K562 (cell line): ENCODE results near the gene ANAPC16. TPM values are rescaled to one million over a fixed set of nuclear protein-coding genes. Genes with fewer than 3 reads are reported as not detected.

Source experiments
- ATF2 ChIP-seq: sonication (generic); formaldehyde crosslinking; IDR thresholded peaks from 2 replicates; pipeline ENCODE4 v1.8.1; 2022; ENCODE audit warnings: missing genetic modification reagents
- ATF7 ChIP-seq: fragments of 450-650 bp; IDR thresholded peaks from 2 replicates; pipeline ENCODE4 v1.7.1; 2014; ENCODE audit warnings: mild to moderate bottlenecking, moderate library complexity
- BRF2 ChIP-seq: IDR thresholded peaks from 3 replicates; pipeline ENCODE4 v1.6.1; 2011; ENCODE audit warnings: borderline replicate concordance, mild to moderate bottlenecking; ENCODE audit not compliant: insufficient read length, insufficient read depth
- CREM ChIP-seq: IDR thresholded peaks from 2 replicates; pipeline ENCODE4 v1.6.1; 2014; ENCODE audit warnings: antibody characterized with exemption, low read depth
- GATAD2B ChIP-seq: fragments of 450-650 bp; IDR thresholded peaks from 2 replicates; pipeline ENCODE4 v1.6.1; 2017; ENCODE audit warnings: mild to moderate bottlenecking, borderline replicate concordance
- MECOM ChIP-seq: fragments of 250-450 bp; sonication (Bioruptor Pico); IDR thresholded peaks from 2 replicates; pipeline ENCODE4 v1.8.0; 2022; ENCODE audit warnings: inconsistent platforms
- MTA3 ChIP-seq: fragments of 450-650 bp; formaldehyde crosslinking; IDR thresholded peaks from 2 replicates; pipeline ENCODE4 v1.6.1; 2017; ENCODE audit warnings: mild to moderate bottlenecking, borderline replicate concordance
- PHF8 ChIP-seq: fragments of 200-600 bp; sonication (generic); IDR thresholded peaks from 2 replicates; pipeline ENCODE4 v1.6.1; 2012; ENCODE audit warnings: mixed run types, mild to moderate bottlenecking, inconsistent platforms, low read length, moderate library complexity, borderline replicate concordance
- SRF ChIP-seq, 2 experiments: fragments of 250-450, 450-650 bp in 1 of 2; sonication (Bioruptor Pico) in 1 of 2; sonication (generic) in 1 of 2; formaldehyde crosslinking; IDR thresholded peaks; 2 replicates each; pipeline versions ENCODE4 v1.5.0 to v1.5.1; 2020 to 2022; ENCODE audit warnings: mild to moderate bottlenecking in 1 of 2, missing genetic modification reagents in 1 of 2
- TAF15 ChIP-seq: fragments of 200-400 bp; formaldehyde crosslinking; IDR thresholded peaks from 2 replicates; pipeline ENCODE4 v1.6.1; 2017; ENCODE audit warnings: mild to moderate bottlenecking, low read depth, low read length, moderate library complexity
- VEZF1 ChIP-seq: fragments of 200-800 bp; sonication (Bioruptor generic); IDR thresholded peaks from 2 replicates; pipeline ENCODE4 v1.6.1; 2017; ENCODE audit warnings: missing genetic modification characterization, missing compliant biosample characterization
- ZNF280A ChIP-seq: fragments of 450-650 bp; IDR thresholded peaks from 2 replicates; pipeline ENCODE4 v1.6.1; 2018; ENCODE audit warnings: mild to moderate bottlenecking, low read depth; ENCODE audit not compliant: partially characterized antibody
- ZNF347 ChIP-seq: fragments of 450-650 bp; formaldehyde crosslinking; IDR thresholded peaks from 2 replicates; pipeline ENCODE4 v1.4.0; 2020; ENCODE audit warnings: low read depth, mild to moderate bottlenecking, moderate library complexity
- ZNF436 ChIP-seq: fragments of 250-450, 450-650 bp; sonication (Bioruptor Pico); formaldehyde crosslinking; IDR thresholded peaks from 2 replicates; pipeline ENCODE4 v1.7.0; 2020; ENCODE audit warnings: mild to moderate bottlenecking
- ZNF699 ChIP-seq: fragments of 250-450 bp; sonication (Bioruptor Pico); IDR thresholded peaks from 2 replicates; pipeline ENCODE4 v1.8.0; 2021; ENCODE audit warnings: mild to moderate bottlenecking, moderate library complexity; ENCODE audit not compliant: insufficient replicate concordance
- polyA plus RNA-seq, 8 experiments: library from polyadenylated mRNA; depleted of rRNA in 4 of 8; stranded (reverse) in 5 of 8; unstranded in 3 of 8; fragments of >200 nt; fragmentation: Nextera tagmentation in 2 of 8; fragmentation: Illumina TruSeq in 1 of 8; extraction: Ambion mirVana in 2 of 8; extraction: Trizol in 1 of 8; gene quantifications; 2 replicates each; pipeline versions ENCODE4 v1.2.1 to v1.2.3, GENCODE V29; 2011 to 2014; ENCODE audit warnings: inconsistent platforms in 1 of 8, missing spikeins in 1 of 8
- total RNA-seq, 7 experiments: library from RNA; depleted of rRNA in 6 of 7; stranded (reverse); fragments of >200 nt in 6 of 7; fragmentation: Illumina TruSeq in 2 of 7; extraction: Trizol in 2 of 7; gene quantifications; 2 replicates each; pipeline versions ENCODE4 v1.2.1 to v1.2.3, GENCODE V29; 2011 to 2021; ENCODE audit warnings: low replicate concordance in 1 of 7
- TF ChIP-seq, protein P1 (sequence below): sonication (generic); formaldehyde crosslinking; IDR thresholded peaks from 2 replicates; pipeline ENCODE4 v1.8.0; 2022; ENCODE audit warnings: mild to moderate bottlenecking, missing genetic modification reagents

ANAPC16 gene
- total and polyA plus RNA-seq, 9 of the 15 experiments (the other 6 are each of a cell fraction or from before 2014, with no cell fraction given): 42.6 to 208 (median 108) TPM

GRCh38 chr10:72257051-72257892, 41.5 kb downstream of the ANAPC16 start (continued):
- TF ChIP-seq VEZF1 (CRISPR knock-in tag) (peak; percentile 78; the same call in 1 of the 2 replicates), GATAD2B (no peak; the same call in 1 of the 2 replicates), ZNF280A (no peak), BRF2 (no peak), ZNF347 (no peak), MTA3 (peak; percentile 89), SRF (CRISPR knock-in tag; IDR thresholded peaks at IDR 0.05) (no peak), TAF15 (no peak), PHF8 (no peak), CREM (no peak), ZNF436 (CRISPR knock-in tag) (no peak), ATF7 (peak; percentile 71), ATF2 (CRISPR knock-in tag) (no peak), MECOM (CRISPR knock-in tag) (no peak), ZNF699 (CRISPR knock-in tag) (no peak)
- TF ChIP-seq, protein P1, sequence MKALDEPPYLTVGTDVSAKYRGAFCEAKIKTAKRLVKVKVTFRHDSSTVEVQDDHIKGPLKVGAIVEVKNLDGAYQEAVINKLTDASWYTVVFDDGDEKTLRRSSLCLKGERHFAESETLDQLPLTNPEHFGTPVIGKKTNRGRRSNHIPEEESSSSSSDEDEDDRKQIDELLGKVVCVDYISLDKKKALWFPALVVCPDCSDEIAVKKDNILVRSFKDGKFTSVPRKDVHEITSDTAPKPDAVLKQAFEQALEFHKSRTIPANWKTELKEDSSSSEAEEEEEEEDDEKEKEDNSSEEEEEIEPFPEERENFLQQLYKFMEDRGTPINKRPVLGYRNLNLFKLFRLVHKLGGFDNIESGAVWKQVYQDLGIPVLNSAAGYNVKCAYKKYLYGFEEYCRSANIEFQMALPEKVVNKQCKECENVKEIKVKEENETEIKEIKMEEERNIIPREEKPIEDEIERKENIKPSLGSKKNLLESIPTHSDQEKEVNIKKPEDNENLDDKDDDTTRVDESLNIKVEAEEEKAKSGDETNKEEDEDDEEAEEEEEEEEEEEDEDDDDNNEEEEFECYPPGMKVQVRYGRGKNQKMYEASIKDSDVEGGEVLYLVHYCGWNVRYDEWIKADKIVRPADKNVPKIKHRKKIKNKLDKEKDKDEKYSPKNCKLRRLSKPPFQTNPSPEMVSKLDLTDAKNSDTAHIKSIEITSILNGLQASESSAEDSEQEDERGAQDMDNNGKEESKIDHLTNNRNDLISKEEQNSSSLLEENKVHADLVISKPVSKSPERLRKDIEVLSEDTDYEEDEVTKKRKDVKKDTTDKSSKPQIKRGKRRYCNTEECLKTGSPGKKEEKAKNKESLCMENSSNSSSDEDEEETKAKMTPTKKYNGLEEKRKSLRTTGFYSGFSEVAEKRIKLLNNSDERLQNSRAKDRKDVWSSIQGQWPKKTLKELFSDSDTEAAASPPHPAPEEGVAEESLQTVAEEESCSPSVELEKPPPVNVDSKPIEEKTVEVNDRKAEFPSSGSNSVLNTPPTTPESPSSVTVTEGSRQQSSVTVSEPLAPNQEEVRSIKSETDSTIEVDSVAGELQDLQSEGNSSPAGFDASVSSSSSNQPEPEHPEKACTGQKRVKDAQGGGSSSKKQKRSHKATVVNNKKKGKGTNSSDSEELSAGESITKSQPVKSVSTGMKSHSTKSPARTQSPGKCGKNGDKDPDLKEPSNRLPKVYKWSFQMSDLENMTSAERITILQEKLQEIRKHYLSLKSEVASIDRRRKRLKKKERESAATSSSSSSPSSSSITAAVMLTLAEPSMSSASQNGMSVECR (CRISPR knock-in tag): 0 out of 2 replicates have a peak, but pooled peaks have one; percentile 35
